Left forelimb (tissue), 1 donor: ENCODE results near the gene CFAP90.

ENCODE experiments used
- DNase-seq: peaks from one replicate; pipeline ENCODE4 v3.0.0-alpha.2; 2018; ENCODE audit warnings: low spot score

CFAP90 gene

DNA sequence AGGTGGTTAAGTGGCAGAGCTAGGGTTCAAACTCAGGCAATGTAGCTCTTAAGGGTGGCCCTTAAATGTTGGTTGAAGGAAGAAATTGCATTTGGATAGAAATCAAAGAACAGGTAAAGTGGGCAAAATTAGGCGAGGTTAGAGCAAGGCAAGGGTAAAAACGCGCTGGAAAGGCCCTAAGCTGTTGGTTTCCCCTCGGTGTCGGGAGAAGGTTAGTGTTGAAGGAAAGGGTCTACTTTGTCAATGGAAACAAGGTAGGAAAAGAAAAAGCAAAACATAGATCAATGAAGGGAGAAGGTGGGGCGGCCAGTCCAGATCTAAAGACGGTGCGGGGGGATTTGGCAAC, 17.5 kb upstream of the CFAP90 start:
- no peak for DNase-seq

DNA sequence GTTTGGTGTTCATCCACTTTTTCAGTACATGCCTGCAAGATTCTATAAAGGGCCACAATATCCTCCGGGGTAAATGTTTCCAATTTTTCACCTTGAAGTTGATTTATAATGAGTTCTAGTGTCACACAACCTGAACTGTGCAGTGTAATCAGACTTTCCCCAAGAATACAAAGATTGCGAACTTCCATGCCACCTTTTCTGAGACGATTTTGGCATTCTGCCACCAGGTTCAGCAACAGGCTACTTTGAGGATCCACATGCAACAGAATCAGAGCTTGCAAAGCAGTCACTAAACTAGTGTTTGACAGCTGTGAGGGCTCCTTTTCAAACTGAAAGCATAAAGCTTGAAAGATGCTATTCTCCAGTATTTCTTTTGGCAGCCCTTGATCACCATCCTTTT, 16.3 kb upstream of the CFAP90 start:
- DNase-seq = no peak

DNA sequence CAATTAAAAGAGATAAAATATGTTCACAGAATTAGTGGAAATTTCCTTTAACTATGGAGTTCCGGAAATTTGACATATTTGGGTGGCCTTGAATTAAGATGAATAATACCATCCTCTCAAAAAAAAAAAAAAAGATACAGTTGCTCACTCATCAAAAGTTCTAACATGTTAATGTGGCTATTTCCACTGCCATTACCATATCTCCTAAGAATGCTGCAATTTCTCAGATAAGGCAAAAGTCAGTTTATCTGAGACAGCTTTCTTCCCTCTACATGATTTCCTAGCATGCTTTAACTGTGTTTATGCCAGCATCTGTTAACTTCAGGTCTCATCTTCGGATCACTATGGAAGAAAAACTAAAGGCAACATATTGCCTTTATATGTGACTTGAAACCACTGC, 15.3 kb upstream of the CFAP90 start:
- DNase-seq = no peak

DNA sequence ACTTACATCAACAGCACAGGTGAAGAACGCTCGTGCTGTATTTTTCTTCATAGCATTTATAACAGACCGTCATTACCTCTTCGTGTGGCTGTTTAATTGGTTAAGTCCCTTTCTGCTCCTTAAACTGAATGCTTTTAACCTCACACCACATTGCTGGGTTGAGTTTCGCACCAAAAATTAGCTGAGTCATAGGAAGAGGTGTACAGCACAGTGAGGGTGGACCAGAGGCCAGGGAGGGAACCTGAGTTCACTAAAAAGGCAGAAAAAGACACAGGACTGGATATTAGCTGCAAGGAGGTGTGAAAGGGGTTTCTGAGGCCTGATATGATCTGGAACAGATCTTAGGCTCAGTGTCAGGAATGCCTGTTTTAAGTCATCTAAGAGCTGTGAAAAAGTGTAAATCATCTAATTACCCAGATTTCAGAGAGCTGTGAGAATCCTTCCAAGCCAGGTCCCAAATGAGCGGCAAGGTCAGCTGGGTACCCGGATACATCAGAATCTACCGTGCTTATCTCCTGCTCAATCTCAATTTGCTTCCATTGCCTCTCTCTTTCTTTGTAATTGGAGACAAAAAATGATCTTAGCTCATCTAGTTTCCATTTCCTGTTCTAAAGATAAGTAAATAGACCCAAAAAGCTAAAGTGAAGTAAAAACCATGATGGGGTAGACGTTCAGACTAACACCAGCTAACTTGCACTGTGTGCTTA, 7.1 kb upstream of the CFAP90 start:
- DNase-seq = no peak

DNA sequence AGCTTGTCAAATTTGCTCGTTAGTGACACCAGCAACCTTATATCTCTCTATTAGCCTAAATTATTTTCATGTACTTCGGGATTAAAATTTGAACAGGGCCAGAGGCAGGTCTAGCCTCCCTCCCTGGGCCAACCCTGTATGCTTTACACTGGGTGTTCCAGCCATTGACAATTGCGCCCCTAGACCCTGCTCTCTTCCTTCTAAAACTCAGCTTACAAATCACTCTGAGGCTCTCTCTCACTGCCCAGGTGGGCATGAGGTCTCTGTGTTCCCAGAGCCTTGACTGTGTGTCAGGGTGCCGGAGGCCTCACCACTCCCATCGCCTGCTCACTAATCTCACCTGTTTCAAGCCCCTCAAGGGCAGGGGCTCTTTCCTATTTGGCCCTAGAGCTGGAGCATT, 6.4 kb upstream of the CFAP90 start:
- DNase-seq = no peak

DNA sequence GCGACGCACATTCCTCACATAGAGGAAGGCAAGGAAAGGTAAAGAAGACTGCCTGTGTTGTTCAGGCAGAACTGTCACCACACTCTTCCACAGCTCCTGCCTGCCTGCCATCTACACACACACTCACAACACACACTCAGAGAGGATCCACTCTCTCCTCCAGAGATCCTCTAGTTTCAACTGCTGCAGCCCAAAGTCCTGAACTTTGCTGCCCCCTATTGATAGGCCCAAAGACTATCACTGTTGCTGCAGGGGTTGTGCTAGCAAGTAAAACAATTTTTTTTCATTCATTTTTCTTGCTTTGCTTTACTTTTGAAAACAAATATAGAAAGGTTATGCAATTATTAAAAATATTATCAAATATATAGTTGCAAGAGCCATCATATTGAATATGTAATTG, 5.9 kb upstream of the CFAP90 start:
- DNase-seq = no peak

DNA sequence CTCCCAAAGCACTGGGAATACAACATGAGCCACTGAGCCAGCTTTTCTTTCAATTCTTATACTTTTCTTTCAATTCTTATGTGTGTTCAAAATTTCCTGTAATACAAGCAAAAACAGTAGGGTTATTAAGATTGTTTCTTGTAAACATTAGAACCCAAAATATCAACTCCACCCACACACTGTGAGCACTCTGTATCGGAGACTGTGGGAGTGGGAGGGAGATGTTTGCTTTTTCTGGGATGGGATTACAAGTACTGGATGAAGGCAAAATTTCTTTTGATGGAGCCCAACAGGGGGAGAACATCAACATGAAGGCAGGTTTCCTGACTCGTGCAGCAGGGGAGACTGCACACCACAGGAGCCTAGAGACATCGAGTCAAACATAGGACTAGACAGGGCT, 4.7 kb upstream of the CFAP90 start:
- DNase-seq = no peak

DNA sequence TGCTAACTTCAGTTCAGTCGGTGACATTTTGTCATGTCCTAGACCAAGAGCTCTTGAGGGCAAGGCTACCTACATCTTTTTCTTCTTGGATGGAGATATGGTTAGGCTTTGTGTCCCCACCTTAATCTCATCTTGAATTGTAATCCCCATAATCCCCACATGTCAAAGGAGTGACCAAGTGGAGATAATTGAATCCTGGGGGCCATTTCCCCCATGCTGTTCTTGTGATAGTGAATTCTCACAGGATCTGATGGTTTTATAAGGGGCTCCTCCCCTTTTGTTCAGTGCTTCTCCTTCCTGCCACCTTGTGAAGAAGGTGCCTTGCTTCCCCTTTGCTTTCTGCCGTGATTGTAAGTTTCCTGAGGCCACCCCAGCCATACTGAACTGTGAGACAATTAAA, 2.1 kb upstream of the CFAP90 start:
- DNase-seq = no peak

DNA sequence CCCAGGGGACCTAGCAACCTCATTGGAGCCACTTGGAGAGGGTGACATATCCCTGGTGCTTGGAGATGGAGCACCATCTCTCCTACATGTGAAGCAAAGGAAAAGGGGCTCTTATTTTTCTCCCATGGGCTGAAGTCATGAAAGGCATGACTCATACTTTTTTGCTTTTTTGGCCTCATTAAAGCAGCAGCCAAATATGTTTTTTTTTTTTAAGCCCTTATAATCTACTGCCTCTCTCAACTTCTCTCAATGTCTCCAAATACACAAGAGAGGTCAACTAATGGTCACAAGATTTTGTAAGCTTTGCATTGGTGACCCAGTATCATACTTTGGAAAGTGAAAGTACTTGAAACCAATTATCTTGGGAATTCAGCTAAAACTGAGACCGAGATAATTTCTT, 1.6 kb upstream of the CFAP90 start:
- no peak for DNase-seq

DNA sequence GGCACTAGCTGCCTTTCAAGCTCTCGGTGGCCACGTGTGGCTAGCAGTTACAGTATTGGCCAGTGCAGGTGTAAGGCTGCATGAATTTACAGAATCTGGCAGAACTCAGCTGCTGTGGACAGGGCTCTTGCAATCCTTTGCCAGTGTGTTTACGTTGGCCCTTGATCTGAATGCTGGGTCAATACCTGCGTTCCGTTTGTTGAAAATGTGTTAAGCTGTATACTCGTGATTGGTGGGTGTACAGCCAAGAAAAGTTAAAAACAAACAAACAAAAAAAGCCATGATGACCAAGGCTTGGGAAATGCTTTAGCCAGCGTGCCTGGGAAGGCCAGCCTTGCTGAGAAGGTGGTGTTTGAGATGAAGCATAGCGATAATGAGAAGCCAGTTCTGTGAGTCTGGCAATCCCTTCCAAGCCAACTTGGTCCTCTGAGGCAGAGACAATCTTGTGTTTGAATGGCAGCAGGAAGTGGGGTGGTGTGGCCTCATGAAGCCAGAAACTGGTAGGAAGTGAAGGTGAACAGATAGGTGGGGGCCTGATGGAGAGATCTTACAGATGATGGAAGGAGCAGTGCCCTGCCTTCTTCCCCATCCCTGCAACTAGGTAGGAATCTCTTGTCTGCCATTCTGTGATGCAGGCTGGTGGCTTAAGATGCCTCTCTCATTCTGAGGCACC, 820 bp upstream of the CFAP90 start:
- no peak for DNase-seq

DNA sequence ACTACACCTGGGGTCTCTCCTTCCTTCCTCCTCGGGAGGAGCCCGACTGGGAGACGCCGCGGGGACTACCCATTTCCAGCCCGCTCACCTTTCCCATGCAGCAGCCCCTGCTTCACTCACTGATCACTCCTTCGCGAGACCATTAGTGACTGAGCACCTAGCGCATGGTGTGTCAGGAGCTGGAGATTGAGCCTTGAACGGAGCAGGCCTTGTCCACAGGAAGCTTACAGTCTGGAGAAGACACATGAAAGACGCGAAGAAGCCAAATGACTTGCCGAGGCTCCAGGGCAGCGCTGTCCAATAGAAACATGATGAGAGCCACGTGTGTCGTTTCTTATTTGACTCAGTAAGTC, 283 bp upstream of the CFAP90 start:
- DNase-seq = no peak

DNA sequence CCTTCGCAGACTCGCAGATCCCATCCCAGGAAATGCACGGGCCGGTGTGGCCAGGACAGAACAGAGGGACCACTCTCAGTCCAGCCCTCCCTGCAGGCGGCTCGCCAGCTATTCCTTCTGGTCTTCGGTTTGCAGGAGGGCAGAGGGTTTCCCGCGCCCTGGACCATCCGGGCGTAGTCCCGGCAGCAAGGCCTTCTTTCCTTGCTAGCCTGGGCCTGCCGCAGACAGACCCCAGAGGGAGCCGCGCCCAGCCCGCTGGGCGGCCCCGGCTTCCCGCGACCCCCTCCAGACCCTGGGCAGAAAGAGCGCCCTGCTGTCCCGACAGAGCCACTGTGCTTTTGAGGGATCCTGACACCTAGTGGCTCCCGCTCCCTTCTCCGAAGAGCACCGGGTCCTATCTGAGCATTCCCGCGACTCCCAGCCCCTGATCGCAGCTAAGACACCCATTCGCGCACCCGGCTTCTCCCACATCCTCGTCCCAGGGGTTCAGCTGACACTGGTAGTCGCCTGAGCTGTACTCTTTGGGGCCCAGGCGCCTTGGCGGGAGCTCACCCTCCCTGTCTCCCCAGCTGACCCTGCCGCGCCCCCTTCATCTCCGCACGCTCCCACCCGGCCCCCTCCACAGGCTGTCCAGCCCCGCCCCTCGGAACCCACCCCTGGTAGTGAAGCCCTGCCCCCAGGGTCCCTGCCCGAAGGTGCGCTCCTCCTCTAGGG, 1.1 kb downstream of the CFAP90 start:
- DNase-seq = no peak

DNA sequence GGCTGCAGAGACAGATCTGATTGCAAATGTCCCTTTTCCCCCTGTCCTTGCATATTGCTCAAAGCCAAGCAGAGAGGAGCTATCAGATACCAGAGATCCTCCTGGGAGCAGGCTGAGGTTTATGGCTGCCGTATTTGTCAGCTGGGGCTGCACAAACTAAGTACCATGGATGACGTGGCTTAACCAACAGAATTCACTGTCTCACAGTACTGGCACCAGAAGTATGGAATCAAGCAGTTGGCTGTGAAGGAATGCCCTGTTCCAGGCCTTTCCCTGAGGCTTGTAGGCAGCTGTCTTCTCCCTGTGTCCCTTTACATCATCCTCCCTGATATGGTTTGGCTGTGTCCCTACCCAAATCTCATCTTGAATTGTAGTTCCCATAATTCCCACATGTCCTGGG, 2.6 kb downstream of the CFAP90 start:
- DNase-seq = no peak

DNA sequence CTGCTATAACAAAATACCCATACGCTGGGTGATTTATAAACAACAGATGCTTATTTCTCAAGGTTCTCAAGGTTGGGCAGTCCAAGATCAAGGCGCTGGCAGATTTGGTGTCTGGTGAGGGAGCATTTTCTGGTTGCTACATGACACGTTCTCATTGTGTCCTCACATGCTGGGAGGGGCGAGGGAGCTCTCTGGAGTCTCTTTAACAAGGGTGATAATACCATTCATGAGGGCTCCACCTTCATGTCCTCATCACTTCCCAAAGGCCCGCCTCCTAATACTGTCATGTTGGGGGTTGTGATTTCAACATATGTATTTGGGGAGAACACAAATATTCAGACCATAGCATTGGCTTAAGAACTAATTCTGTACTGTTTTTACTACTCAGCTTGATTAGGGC, 4.6 kb downstream of the CFAP90 start:
- DNase-seq = no peak

DNA sequence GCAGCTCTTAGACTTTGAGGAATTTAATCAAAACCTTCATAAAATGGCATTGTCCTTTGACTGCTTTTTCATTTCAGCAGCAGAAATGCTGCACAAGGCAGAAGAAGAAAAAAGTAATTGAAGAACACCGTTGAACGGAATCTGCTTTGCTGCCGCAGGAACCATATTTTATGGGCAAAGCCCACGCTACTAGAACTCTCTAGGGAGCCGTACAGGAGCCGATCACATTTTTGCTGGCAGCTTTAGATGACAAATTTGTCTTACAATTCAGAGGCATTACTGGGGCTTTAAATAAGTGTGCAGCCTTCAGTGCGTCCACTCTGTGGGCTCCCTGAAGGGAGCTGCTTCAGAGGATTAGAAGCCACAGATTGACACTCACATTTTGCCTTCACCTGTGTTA, 5.4 kb downstream of the CFAP90 start:
- DNase-seq = no peak

DNA sequence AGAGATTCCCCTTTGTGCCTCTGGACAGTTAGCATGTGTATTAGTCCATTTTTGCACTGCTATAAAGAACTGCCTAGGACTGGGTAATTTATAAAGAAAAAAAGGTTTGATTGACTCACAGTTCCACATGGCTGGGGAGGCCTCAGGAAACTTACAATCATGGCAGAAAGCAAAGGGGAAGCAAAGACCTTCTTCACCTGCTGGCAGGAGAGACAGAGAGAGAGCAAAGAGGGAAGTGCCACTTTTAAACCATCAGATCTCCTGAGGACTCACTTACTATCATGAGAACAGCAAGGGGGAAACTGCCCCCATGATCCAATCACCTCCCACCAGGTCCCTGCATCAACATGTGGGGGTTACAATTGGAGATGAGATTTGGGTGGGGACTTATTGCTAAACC, 6.0 kb downstream of the CFAP90 start:
- DNase-seq = no peak

DNA sequence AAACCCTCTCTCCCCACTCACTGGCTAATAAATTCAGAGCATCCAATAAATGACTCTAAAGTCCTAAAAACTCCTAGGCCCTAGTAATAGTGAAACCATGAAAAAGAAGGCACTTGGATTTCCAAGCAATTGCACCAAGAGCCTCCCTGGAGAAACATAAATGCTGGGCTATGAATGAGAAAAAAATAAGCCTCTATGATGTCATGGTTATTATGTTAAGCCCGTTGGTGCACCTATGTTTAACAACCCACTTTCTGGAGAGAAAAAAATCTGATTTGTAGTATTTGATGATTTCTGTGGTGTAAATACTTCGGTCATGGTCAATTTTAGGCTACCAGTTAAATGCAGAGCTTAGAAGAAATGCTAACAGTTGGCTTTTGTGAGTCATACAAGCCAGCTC, 8.4 kb downstream of the CFAP90 start:
- DNase-seq = no peak

DNA sequence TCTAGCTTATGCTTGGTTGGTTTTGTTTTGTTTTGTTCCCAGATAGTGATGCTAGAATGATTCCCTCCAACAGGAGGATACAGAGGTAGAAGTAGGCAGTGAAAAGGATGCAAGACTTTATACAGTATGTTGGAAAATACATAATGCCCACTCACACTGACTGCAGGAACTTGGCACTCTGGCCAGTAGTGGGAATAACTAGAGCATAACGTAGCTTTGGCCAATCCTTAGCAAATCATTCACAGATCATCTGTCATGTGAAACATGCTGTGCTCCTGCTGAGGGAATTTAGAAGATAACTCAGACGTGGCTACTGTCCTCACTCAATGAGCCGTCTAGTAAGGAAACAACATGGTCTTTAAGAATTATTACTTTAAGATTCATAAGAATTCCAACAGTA, 13.5 kb downstream of the CFAP90 start:
- no peak for DNase-seq

DNA sequence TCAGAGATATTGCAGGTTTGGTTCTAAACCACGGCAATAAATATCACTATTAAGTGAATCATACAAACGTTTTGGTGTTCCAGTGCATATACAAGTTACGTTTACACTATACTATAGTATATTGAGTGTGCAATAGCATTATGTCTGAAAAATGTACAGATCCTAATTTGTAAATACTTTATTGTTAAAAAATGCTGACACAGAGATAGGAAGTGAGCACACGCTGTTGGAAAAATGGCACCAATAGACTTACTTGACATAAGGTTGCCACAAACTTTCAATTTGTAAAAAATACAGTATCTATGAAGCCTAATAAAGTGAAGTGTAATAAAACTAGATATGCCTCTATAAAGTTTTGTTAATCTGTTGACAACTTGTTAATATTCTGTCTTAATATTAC, 16.0 kb downstream of the CFAP90 start:
- no peak for DNase-seq

DNA sequence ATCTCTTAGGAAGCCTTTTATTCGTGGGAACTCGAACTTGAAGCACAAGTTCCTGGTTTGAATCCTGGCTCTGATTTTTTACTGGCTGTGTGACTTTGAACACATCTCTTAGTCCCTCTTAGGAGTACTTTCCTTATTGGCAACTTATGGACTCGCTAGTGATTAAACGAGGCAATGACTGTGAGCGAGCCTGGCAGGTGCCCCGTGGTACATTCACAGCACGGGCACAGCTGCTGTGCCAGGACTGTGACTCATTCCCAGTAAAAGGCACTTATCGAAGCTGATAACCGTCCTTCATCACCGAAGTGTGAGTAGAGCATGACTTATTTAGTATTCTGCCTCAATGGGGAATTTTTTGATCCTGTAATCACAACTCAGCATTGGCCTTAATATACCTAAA, 22.7 kb downstream of the CFAP90 start:
- no peak for DNase-seq

DNA sequence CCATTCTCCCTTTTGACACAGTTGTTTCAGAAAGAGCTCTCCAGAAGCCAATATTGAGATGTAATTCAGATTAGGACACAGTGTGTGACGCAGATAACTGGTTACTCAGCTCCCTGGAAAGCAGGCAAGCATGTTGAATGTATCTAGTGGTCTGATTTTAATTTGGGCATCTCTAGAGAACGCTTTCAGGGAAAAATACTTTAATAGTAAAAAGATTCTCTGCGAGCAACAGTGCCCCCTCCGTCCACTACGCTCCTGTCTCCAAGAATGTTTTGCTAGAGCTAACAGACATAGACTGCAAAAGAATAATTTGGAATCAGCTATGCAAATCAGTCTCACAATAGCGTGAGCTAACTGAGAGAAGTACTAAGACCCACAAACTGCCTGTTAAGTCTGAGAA, 23.3 kb downstream of the CFAP90 start:
- DNase-seq = no peak

DNA sequence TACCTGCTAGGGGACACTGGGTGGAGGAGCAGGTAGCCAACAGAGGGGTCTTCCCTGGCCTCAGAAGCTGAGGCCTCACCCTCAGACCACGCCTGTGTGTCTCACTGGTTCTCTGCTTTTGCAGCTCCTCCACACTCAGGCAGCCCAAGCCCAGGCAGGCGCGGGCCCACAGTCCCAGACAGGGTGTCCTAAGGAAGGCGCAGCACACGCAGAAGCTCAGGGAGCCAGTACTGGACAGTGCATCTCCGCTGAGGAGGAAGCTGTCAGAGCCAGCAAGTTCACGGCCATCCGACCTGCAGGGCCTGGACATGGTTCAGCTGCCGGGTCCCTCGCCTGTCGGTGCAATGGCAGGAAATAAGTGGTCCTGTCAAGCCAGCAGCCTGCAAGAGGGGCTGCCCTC, 25.3 kb downstream of the CFAP90 start:
- no peak for DNase-seq

DNA sequence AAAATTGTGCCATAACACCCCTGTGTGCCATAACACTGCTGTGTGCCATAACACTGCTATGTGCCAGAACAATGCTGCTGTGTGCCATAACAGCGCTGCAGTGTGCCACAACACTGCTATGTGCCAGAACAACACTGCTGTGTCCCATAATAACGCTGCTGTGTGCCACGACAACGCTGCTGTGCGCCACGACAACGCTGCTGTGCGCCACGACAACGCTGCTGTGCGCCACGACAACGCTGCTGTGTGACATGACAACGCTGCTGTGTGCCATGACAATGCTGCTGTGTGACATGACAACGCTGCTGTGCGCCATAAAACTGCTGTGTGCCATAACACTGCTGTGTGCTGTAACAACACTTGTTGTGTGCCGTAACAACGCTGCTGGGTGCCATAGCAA, 25.9 kb downstream of the CFAP90 start:
- DNase-seq = no peak

DNA sequence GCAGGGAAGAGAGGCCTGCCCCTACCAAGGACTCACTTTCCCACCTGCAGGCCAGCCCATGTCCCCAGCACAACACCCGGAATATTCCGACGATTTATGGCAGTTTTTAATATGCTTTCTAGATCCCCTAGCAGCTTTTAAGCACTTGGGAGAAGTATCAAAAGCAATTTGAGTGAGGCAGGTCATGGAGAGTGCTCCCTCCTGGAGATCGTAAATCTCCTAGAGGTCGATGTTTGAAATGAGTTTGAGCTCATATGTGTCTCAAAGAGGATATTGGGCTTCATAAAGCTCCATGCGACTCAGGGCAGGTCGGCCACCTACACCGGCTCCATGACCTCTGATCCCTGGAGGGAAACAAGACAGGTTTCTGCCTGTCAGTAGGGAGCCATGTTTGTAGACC, 27.3 kb downstream of the CFAP90 start:
- no peak for DNase-seq
